Gastroesophageal sphincter (tissue), 3 donors: ENCODE measurements around the gene LAT.

ENCODE experiments used
- CTCF ChIP-seq, 4 experiments: fragments of 200-600 bp in 2 of 4; fragments of 450-650 bp in 2 of 4; sonication (generic) in 1 of 4; IDR thresholded peaks; one replicate each; pipeline ENCODE4 v1.5.1; 2017 to 2019; ENCODE audit warnings: antibody characterized with exemption in 4 of 4, mild to moderate bottlenecking in 2 of 4, moderate library complexity in 2 of 4
- EP300 ChIP-seq: sonication (generic); formaldehyde crosslinking; IDR thresholded peaks from one replicate; pipeline ENCODE4 v1.6.1; 2017; ENCODE audit warnings: antibody characterized with exemption, mild to moderate bottlenecking
- POLR2A ChIP-seq, 2 donors: fragments of 450-650 bp; IDR thresholded peaks; one replicate each; pipeline ENCODE4 v1.6.1; 2017; ENCODE audit warnings: antibody characterized with exemption in 2 of 2, mild to moderate bottlenecking in 2 of 2, moderate library complexity in 1 of 2
- POLR2AphosphoS5 ChIP-seq: sonication (generic); formaldehyde crosslinking; IDR thresholded peaks from one replicate; pipeline ENCODE4 v1.6.1; 2017; ENCODE audit warnings: antibody characterized with exemption

GRCh38 chr16:28981517-28981916 is 3.3 kb upstream of the LAT start:
- TF ChIP-seq POLR2A (IDR thresholded peaks at IDR 0.05) (no peak), CTCF (IDR thresholded peaks at IDR 0.05) (peak in 1 of 4 experiments; percentile 22), POLR2AphosphoS5 (no peak), EP300 (no peak)
